K562 (cell line): ENCODE measurements around the gene ZNF837. TPM values are rescaled to one million over a fixed set of nuclear protein-coding genes. Genes with fewer than 3 reads are reported as not detected.

ENCODE experiments used
- AFF1 ChIP-seq, 2 experiments: fragments of 450-650 bp; IDR thresholded peaks; 2 replicates each; pipeline ENCODE4 v1.6.1; 2018; ENCODE audit warnings: mild to moderate bottlenecking in 2 of 2, low read depth in 1 of 2; ENCODE audit not compliant: partially characterized antibody in 2 of 2
- BCOR ChIP-seq: fragments of 450-650 bp; IDR thresholded peaks from 2 replicates; pipeline ENCODE4 v1.6.1; 2016
- CTCFL ChIP-seq: IDR thresholded peaks from 2 replicates; pipeline ENCODE4 v1.6.1; 2011; ENCODE audit warnings: borderline replicate concordance, low read depth, mild to moderate bottlenecking, moderate library complexity, low read length; ENCODE audit not compliant: insufficient read depth, poor library complexity, severe bottlenecking
- DIDO1 ChIP-seq: fragments of 450-650 bp; IDR thresholded peaks from 2 replicates; pipeline ENCODE4 v1.6.1; 2016; ENCODE audit warnings: low read depth, missing biosample characterization, missing genetic modification characterization
- DLX4 ChIP-seq: fragments of 250-450 bp; sonication (Bioruptor Pico); IDR thresholded peaks from 2 replicates; pipeline ENCODE4 v1.6.1; 2021; ENCODE audit warnings: mild to moderate bottlenecking
- E2F1 ChIP-seq: sonication (generic); formaldehyde crosslinking; IDR thresholded peaks from 2 replicates; pipeline ENCODE4 v1.8.1; 2023; ENCODE audit warnings: mild to moderate bottlenecking, missing genetic modification reagents, moderate library complexity
- E2F3 ChIP-seq: fragments of 250-450 bp; sonication (Bioruptor Pico); IDR thresholded peaks from 2 replicates; pipeline ENCODE4 v1.4.0; 2020; ENCODE audit warnings: mild to moderate bottlenecking
- ERF ChIP-seq: fragments of 450-650 bp; formaldehyde crosslinking; IDR thresholded peaks from 2 replicates; pipeline ENCODE4 v1.4.0; 2020; ENCODE audit warnings: mild to moderate bottlenecking, mixed read lengths
- KHSRP ChIP-seq: fragments of 450-650 bp; IDR thresholded peaks from 2 replicates; pipeline ENCODE4 v1.6.1; 2017
- TGIF2 ChIP-seq: sonication (generic); formaldehyde crosslinking; IDR thresholded peaks from 2 replicates; pipeline ENCODE4 v1.8.1; 2022; ENCODE audit warnings: mild to moderate bottlenecking, missing genetic modification reagents, moderate library complexity
- USF1 ChIP-seq: sonication (generic); formaldehyde crosslinking; IDR thresholded peaks from 2 replicates; pipeline ENCODE4 v1.9.0; 2022; ENCODE audit warnings: mild to moderate bottlenecking, missing genetic modification reagents
- ZBTB34 ChIP-seq: fragments of 250-450 bp; sonication (Bioruptor Pico); IDR thresholded peaks from 2 replicates; pipeline ENCODE4 v1.8.0; 2021; ENCODE audit warnings: mild to moderate bottlenecking, moderate library complexity
- ZNF133 ChIP-seq: fragments of 250-450 bp; sonication (Bioruptor Pico); IDR thresholded peaks from 2 replicates; pipeline ENCODE4 v1.4.0; 2020; ENCODE audit warnings: mild to moderate bottlenecking
- ZNF280B ChIP-seq: fragments of 250-450 bp; sonication (Bioruptor Pico); IDR thresholded peaks from 2 replicates; pipeline ENCODE4 v1.5.1; 2021; ENCODE audit warnings: mild to moderate bottlenecking
- ZNF586 ChIP-seq: fragments of 450-650 bp; formaldehyde crosslinking; conservative IDR thresholded peaks from 2 replicates; pipeline ENCODE4 v1.4.0; 2020; ENCODE audit warnings: mild to moderate bottlenecking, moderate library complexity
- polyA plus RNA-seq, 8 experiments: library from polyadenylated mRNA; depleted of rRNA in 4 of 8; stranded (reverse) in 5 of 8; unstranded in 3 of 8; fragments of >200 nt; fragmentation: Nextera tagmentation in 2 of 8; fragmentation: Illumina TruSeq in 1 of 8; extraction: Ambion mirVana in 2 of 8; extraction: Trizol in 1 of 8; gene quantifications; 2 replicates each; pipeline versions ENCODE4 v1.2.1 to v1.2.3, GENCODE V29; 2011 to 2014; ENCODE audit warnings: inconsistent platforms in 1 of 8, missing spikeins in 1 of 8
- total RNA-seq, 7 experiments: library from RNA; depleted of rRNA in 6 of 7; stranded (reverse); fragments of >200 nt in 6 of 7; fragmentation: Illumina TruSeq in 2 of 7; extraction: Trizol in 2 of 7; gene quantifications; 2 replicates each; pipeline versions ENCODE4 v1.2.1 to v1.2.3, GENCODE V29; 2011 to 2021; ENCODE audit warnings: low replicate concordance in 1 of 7

ZNF837 gene
- total and polyA plus RNA-seq, 9 of the 15 experiments (the other 6 are each of a cell fraction or from before 2014, with no cell fraction given), result 0.11 to 2.1 (median 0.57) TPM; not detected in 4

- TF ChIP-seq AFF1 (IDR thresholded peaks at IDR 0.05; ENCODE audit: low read depth in 1 of 2, partially characterized antibody in 2 of 2) (no peak), KHSRP (no peak), ERF (no peak), BCOR (peak; percentile 27; the same call in 1 of the 2 replicates), DIDO1 (no peak), DLX4 (no peak), TGIF2 (CRISPR knock-in tag) (no peak), ZNF586 (no peak), E2F1 (CRISPR knock-in tag) (no peak), E2F3 (no peak), CTCFL (no peak), ZBTB34 (no peak), ZNF280B (no peak), ZNF133 (CRISPR knock-in tag) (no peak), USF1 (CRISPR knock-in tag) (no peak)
Measured at GRCh38 chr19:58381460-58382212, 806 bp upstream of the ZNF837 start (continued).
